CD4-positive, alpha-beta T cell treated with Interleukin-17A for 1 hour (primary cell): ENCODE data around the gene AHRR.
A peak's percentile ranks its signal among the peaks of the same experiment; 100 is the strongest.

Experiments used
- DNase-seq: peaks from one replicate; pipeline ENCODE4 v3.0.0-alpha.2; 2020

The AHRR gene

GRCh38 chr5:446066-446882 lies 124.8 kb downstream of the AHRR start:
- no peak for DNase-seq

GRCh38 chr5:446883-447263 lies 125.4 kb downstream of the AHRR start:
- DNase-seq = peak; percentile 59

GRCh38 chr5:447501-447900 lies 126.0 kb downstream of the AHRR start:
- no peak for DNase-seq

DNA sequence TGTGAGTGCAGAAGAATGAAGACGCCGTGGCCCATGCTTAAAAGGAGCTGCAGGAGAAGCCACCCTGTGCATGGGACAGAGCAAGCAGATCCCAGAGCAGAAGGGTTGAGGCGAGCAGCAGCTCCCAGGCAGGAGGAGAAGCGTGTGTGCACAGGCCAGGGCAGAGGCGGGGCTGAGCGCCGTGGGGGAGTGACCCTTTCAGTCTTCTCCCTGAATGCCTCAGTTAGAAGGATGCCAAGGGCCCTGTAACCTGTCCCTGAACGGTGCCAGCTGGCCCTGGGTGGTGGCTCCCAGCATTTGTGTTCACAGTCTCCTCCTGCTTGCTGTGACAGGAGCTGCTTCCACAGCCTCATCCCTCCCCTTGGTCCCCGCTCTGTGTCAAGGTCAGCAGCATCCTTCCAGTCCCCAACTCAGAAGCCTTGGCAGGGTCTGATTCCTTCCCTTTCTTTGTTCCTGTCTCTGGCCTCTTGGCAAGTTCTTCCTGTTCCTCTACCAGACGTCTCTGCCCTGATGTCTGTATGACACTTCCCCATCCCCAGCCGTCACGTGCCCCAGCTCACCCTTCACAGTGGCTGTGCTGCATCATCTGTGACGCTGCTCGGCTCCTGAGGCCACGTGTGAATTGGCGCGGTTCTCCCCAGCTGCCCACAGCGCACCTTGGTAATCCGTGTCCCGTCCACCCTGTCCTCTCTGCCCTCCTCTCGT lies 126.7 kb downstream of the AHRR start:
- no peak for DNase-seq

DNA sequence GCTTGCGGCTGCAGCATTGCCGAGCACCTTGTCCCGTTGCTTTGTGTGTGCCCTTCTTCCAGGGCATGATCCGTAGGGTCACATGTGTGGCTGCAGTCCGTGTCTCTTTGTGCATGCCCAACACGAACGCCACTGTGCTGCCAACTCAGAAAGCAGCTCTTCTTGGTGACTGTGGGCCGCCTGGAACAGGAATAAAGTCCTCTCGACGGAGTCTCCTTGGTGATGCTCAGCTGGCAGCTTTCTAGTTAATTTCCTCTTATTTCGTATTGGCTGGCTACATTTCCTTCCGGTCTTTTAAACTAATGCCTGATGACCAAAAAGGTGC lies 127.2 kb downstream of the AHRR start:
- no peak for DNase-seq

GRCh38 chr5:449151-449550 lies 127.6 kb downstream of the AHRR start:
- no peak for DNase-seq

DNA sequence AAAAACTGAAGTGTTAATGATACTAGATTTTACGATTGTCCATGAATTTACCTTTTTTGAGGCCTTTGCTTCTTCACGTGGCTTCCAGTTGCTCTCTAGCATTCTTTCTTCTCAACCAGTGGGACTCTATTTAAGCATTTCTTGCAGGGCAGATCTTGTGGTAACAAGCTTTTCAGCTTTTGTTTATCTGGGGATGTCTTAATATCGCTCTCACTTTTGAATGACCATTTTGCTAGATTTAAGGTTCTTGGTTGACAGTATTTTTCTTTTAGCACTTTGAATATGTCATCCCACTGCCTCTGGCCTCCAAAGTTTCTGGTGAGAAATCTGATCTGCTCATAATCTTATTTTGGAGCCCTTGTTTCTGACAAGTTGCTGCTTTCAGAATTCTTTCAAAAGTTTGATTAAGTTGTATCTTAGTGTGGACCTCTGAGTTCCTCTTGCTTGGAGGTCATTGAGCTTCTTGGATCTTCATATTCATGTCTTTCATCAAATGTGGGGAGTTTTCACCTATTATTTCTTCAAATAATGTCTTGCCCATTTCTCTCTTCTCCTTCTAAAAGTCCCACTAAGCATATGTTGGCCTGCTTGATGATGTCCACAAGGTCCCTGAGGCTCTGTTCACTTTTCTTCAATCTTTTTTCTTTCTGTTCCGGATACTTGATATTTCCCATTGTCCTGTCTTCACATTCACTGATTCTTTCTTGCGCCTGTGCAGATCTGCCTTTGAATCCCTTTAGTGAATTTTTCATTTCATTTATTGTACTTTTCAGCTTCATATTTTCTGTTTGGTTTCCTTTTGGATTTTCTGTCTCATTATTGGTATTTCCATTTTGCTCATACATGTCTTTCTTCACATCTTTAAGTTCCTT lies 130.3 kb downstream of the AHRR start:
- no peak for DNase-seq

- no peak for DNase-seq
Observed at GRCh38 chr5:452978-453710, 131.6 kb downstream of the AHRR start.

GRCh38 chr5:453725-454481 lies 132.4 kb downstream of the AHRR start:
- DNase-seq = no peak

DNA sequence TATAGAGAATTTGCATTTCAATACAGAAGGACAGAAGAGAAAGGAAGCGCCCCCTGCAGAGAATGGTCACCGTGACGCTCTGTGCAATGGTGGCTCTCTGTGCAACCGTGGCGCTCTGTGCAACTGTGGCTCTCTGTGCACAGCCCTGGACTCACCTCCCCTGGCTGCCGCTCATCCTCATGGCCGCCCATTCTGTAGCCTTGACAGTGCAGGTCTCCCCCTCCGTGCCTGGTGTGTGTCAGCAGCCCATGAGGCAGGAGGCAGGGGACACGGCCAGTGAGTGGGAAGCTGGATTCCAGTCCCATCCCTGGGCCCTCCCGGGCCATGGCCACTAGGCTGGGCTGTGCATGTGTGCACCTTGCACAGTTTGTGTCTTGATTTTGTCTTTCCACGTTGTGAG lies 133.4 kb downstream of the AHRR start:
- no peak for DNase-seq

DNA sequence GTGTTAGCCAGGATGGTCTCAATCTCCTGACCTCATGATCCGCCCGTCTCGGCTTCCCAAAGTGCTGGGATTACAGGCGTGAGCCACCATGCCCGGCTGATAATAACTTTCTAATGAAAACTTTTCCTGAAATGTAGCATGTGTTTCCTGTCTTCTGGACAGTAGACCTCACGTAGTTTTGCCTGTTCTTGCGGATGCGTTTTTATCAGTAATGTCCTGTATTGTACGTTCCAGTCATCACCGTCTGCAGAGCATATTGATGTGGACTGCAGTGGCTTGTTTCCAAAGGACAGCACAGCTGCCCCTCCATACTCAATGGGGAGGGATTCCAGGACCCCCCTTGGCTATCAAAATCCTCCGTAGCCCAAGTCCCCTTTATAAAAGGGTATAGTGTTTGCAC lies 134.3 kb downstream of the AHRR start:
- DNase-seq = no peak

DNA sequence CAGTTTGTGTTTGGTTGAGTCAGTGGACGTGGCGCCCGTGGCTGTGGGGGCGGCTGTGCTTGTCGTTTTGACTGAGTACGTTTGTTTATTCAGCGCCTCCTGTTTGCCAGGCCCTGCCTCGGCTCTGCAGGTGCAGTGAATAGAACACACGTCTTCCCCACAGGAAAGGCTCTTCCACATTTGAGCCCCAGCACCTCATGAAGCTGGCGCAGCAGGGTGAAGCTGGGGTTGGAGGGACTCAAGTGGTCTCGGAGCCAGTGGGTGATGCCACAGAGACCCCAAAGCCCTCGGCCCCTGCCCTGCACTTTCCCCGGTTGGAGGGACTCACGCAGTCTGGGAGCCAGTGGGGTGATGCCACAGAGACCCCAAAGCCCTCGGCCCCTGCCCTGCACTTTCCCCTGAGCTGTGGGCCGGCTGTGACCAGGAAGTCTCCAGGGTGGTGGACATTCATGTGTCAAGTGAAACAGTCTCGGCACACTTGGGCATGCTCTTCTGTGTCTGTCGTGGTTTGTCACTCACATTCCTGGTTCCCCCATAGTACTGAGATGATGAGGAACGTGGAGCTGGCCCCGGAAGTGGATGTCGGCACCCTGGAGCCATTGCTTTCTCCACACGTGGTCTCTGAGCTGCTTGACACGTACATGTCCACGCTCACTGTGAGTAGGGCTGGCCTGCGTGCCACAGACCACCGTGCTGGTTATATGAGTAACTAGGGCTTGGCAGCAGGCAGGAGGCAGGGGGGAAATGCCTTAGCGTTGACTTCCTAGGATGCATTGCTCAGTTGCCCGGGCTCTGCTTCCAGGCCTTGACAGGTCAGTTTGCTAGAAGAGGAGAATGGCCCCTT lies 135.1 kb downstream of the AHRR start:
- no peak for DNase-seq

- no peak for DNase-seq
Observed at GRCh38 chr5:457195-457961, 135.9 kb downstream of the AHRR start.

- no peak for DNase-seq
Observed at GRCh38 chr5:458547-459353, 137.2 kb downstream of the AHRR start.

GRCh38 chr5:459562-460272 lies 138.2 kb downstream of the AHRR start:
- DNase-seq = no peak

DNA sequence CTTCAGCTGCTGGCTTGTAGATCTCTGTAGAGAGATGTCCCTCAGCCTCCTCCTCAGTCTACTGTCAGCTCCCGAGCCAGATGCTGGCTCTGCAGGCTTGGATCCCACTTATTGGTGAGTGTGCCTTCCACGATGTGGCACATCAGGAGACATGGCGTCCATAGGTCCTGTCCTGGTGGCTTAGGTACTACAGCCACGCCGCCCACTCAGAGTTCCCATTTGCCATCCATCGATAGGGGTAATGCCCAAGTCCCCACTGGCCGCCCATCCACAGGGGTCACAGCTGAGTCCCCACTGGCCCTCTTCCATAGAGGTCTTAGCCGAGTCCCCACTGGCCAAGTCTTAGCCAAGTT lies 138.7 kb downstream of the AHRR start:
- no peak for DNase-seq

GRCh38 chr5:462051-462481 lies 140.6 kb downstream of the AHRR start:
- DNase-seq = no peak

DNA sequence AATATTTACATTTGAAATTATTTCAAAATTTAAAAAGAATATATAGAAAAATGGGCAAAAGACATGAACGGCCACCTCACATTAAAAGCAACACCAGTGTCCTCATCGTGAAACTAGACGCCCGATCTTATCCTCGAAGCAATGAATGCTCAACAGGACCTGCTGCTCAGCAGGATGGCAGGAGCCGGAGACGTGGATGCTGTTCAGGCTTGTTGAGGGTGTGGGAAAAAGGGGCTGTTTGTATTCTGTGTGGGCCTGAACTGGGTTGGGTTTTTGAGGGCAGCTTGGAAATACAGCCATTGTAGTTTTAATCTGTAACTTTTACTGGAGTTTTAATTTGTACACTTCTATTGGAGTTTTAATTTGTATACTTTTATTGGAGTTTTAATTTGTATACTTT lies 141.8 kb downstream of the AHRR start:
- DNase-seq = no peak

DNA sequence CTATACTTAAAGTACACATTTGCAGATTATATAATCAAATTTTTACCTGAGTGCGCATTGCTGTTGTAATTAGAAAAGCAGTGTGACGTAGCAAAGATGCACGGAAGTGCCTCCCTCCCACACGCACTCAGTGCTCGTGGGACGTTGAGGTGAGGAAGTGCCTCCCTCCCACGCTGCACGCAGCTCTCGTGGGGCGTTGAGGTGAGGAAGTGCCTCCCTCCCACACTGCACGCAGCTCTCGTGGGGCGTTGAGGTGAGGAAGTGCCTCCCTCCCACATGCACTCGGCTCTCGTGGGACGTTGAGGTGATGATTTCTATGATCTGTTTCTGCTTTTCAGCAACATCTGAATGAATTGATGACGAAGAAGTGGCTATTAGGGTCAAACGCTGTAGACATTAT lies 142.4 kb downstream of the AHRR start:
- DNase-seq = peak; percentile 76
